WTC11 (cell line): ENCODE results near the gene ALOX12. TPM values are rescaled to one million over a fixed set of nuclear protein-coding genes. Genes with fewer than 3 reads are reported as not detected.
"Not testable (repeated sequence)": the region's sequence is repeated elsewhere in the genome, so short reads cannot be mapped to it uniquely, and the experiment has no call there.

ENCODE experiments used
- ATAC-seq: fragments of 200-7000 bp; cut with Tn5 transposase; 2 replicates; pipeline ENCODE4 v1.10.0; 2021; ENCODE audit warnings: mild to moderate bottlenecking, moderate library complexity
- CTCF ChIA-PET: fragments of 300-600 bp; sonication (Branson Sonifier 250); formaldehyde crosslinking; loops from one replicate; lab custom pipeline; 2021; ENCODE audit warnings: antibody characterized with exemption; lab: Charles Lee
- POLR2A ChIA-PET: fragments of 350-600 bp; sonication (Branson Sonifier 250); formaldehyde crosslinking; loops from one replicate; lab custom pipeline; 2021; ENCODE audit warnings: antibody characterized with exemption; lab: Charles Lee
- DNase-seq: peaks from one replicate; pipeline ENCODE4 v3.0.0; 2021; ENCODE audit warnings: low spot score
- H3K27ac Mint-ChIP-seq: 2 replicates; pipeline ENCODE4 v1.8.0; 2021; ENCODE audit warnings: mixed read lengths
- H3K27me3 Mint-ChIP-seq: 2 replicates; pipeline ENCODE4 v1.8.0; 2021; ENCODE audit warnings: low read depth, mild to moderate bottlenecking, moderate library complexity, mixed read lengths
- H3K36me3 Mint-ChIP-seq: 2 replicates; pipeline ENCODE4 v1.8.0; 2021; ENCODE audit warnings: mixed read lengths
- H3K4me1 Mint-ChIP-seq: 2 replicates; pipeline ENCODE4 v1.8.0; 2022; ENCODE audit warnings: mixed read lengths
- H3K4me3 Mint-ChIP-seq: 2 replicates; pipeline ENCODE4 v1.8.0; 2021; ENCODE audit warnings: mild to moderate bottlenecking, moderate library complexity, mixed read lengths
- H3K9me3 Mint-ChIP-seq: 2 replicates; pipeline ENCODE4 v1.8.0; 2021; ENCODE audit warnings: mixed read lengths
- CREB1 ChIP-seq: sonication (generic); formaldehyde crosslinking; IDR thresholded peaks from 2 replicates; pipeline ENCODE4 v1.8.0; 2023; ENCODE audit warnings: mild to moderate bottlenecking, missing genetic modification reagents
- ETV6 ChIP-seq: sonication (generic); formaldehyde crosslinking; IDR thresholded peaks from 2 replicates; pipeline ENCODE4 v1.8.1; 2022; ENCODE audit warnings: mild to moderate bottlenecking, missing genetic modification reagents
- JAZF1 ChIP-seq: fragments of 250-450 bp; sonication (Bioruptor Pico); IDR thresholded peaks from 2 replicates; pipeline ENCODE4 v1.9.0; 2021; ENCODE audit warnings: moderate library complexity, mild to moderate bottlenecking, inconsistent platforms
- JUN ChIP-seq: sonication (generic); formaldehyde crosslinking; IDR thresholded peaks from 2 replicates; pipeline ENCODE4 v1.8.0; 2023; ENCODE audit warnings: mild to moderate bottlenecking, missing genetic modification reagents
- MXD4 ChIP-seq: fragments of 250-450 bp; sonication (Bioruptor Pico); IDR thresholded peaks from 2 replicates; pipeline ENCODE4 v1.8.0; 2021; ENCODE audit warnings: mild to moderate bottlenecking, moderate library complexity, borderline replicate concordance
- total RNA-seq: library from RNA; stranded (reverse); gene quantifications from 3 replicates; pipeline ENCODE4 v1.2.3, GENCODE V29; 2021
- TF ChIP-seq, protein P1 (sequence below): sonication (generic); formaldehyde crosslinking; IDR thresholded peaks from 2 replicates; pipeline ENCODE4 v1.8.0; 2023; ENCODE audit warnings: missing genetic modification reagents, mild to moderate bottlenecking, borderline replicate concordance
- TF ChIP-seq, protein P2 (sequence below): sonication (generic); formaldehyde crosslinking; IDR thresholded peaks from 2 replicates; pipeline ENCODE4 v1.8.1; 2022; ENCODE audit warnings: mild to moderate bottlenecking, missing genetic modification reagents, moderate library complexity, borderline replicate concordance
- TF ChIP-seq, protein P3 (sequence below): sonication (generic); formaldehyde crosslinking; IDR thresholded peaks from 2 replicates; pipeline ENCODE4 v1.8.1; 2022; ENCODE audit warnings: mild to moderate bottlenecking, moderate library complexity, missing genetic modification reagents
- TF ChIP-seq, protein P4 (sequence below): sonication (generic); formaldehyde crosslinking; IDR thresholded peaks from 2 replicates; pipeline ENCODE4 v1.8.1; 2023; ENCODE audit warnings: mild to moderate bottlenecking, missing genetic modification reagents, moderate library complexity
- TF ChIP-seq, protein P5 (sequence below): fragments of 250-450 bp; sonication (Bioruptor Pico); IDR thresholded peaks from 2 replicates; pipeline ENCODE4 v1.9.0; 2021; ENCODE audit warnings: moderate library complexity, mild to moderate bottlenecking, inconsistent platforms, borderline replicate concordance

Gene ALOX12
- total RNA-seq, 1 experiment from 2014 or later: 1.9 TPM

DNA sequence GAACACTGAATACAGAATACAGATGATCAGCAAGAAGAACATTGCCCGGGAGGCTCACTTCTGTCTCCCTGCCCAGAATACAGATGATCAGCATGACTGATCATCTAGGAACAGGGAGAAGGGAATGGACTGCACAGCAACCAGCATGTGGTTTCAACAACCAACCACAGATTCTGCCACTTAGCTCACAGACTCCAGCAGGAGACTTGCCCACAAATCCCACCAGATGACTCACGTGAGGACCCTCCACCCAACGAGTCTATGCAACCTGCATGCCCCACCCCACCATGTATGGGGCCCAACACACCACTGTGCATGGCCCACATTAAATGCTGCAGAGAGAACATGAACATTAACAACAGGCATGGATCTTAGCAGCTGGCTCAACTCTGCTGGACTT, 36.1 kb upstream of the ALOX12 start (continued):
- TF ChIP-seq, protein P1, sequence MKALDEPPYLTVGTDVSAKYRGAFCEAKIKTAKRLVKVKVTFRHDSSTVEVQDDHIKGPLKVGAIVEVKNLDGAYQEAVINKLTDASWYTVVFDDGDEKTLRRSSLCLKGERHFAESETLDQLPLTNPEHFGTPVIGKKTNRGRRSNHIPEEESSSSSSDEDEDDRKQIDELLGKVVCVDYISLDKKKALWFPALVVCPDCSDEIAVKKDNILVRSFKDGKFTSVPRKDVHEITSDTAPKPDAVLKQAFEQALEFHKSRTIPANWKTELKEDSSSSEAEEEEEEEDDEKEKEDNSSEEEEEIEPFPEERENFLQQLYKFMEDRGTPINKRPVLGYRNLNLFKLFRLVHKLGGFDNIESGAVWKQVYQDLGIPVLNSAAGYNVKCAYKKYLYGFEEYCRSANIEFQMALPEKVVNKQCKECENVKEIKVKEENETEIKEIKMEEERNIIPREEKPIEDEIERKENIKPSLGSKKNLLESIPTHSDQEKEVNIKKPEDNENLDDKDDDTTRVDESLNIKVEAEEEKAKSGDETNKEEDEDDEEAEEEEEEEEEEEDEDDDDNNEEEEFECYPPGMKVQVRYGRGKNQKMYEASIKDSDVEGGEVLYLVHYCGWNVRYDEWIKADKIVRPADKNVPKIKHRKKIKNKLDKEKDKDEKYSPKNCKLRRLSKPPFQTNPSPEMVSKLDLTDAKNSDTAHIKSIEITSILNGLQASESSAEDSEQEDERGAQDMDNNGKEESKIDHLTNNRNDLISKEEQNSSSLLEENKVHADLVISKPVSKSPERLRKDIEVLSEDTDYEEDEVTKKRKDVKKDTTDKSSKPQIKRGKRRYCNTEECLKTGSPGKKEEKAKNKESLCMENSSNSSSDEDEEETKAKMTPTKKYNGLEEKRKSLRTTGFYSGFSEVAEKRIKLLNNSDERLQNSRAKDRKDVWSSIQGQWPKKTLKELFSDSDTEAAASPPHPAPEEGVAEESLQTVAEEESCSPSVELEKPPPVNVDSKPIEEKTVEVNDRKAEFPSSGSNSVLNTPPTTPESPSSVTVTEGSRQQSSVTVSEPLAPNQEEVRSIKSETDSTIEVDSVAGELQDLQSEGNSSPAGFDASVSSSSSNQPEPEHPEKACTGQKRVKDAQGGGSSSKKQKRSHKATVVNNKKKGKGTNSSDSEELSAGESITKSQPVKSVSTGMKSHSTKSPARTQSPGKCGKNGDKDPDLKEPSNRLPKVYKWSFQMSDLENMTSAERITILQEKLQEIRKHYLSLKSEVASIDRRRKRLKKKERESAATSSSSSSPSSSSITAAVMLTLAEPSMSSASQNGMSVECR (CRISPR knock-in tag): no peak

DNA sequence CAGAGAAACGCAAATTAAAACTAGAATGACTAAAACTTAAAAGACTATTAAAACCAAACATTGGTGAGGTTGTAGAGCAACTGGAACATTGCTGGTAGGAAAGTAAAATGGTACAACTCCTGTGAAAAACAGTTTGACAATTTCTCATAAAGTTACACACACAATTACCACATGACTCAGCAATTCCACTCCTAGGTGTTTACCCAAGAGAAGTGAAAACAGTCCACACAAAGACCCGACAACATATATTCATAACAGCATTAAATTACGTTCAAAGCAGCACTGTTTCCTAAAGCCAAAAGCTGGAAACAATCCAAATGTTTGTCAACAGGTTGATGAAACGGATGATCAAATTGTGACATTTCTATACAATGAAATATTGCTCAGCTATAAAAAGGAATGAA, 26.5 kb upstream of the ALOX12 start:
- no peak for ATAC-seq
- Mint-ChIP-seq H3K9me3 (no peaks in the 10 kb centered on the region), H3K36me3 (no peaks in the 10 kb centered on the region), H3K27ac (no peak overlapping the region), H3K4me1 (no peaks in the 10 kb centered on the region)
- POLR2A ChIA-PET: no interaction called here
- no peak for TF ChIP-seq JAZF1 (CRISPR knock-in tag)
- TF ChIP-seq, protein P2, sequence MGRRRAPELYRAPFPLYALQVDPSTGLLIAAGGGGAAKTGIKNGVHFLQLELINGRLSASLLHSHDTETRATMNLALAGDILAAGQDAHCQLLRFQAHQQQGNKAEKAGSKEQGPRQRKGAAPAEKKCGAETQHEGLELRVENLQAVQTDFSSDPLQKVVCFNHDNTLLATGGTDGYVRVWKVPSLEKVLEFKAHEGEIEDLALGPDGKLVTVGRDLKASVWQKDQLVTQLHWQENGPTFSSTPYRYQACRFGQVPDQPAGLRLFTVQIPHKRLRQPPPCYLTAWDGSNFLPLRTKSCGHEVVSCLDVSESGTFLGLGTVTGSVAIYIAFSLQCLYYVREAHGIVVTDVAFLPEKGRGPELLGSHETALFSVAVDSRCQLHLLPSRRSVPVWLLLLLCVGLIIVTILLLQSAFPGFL (CRISPR knock-in tag): no peak
- TF ChIP-seq CREB1 (CRISPR knock-in tag): no peak
- TF ChIP-seq MXD4 (CRISPR knock-in tag): no peak
- TF ChIP-seq, protein P3, sequence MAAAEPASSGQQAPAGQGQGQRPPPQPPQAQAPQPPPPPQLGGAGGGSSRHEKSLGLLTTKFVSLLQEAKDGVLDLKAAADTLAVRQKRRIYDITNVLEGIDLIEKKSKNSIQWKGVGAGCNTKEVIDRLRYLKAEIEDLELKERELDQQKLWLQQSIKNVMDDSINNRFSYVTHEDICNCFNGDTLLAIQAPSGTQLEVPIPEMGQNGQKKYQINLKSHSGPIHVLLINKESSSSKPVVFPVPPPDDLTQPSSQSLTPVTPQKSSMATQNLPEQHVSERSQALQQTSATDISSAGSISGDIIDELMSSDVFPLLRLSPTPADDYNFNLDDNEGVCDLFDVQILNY (CRISPR knock-in tag): no peak
- TF ChIP-seq, protein P4, sequence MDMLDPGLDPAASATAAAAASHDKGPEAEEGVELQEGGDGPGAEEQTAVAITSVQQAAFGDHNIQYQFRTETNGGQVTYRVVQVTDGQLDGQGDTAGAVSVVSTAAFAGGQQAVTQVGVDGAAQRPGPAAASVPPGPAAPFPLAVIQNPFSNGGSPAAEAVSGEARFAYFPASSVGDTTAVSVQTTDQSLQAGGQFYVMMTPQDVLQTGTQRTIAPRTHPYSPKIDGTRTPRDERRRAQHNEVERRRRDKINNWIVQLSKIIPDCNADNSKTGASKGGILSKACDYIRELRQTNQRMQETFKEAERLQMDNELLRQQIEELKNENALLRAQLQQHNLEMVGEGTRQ: no peak
- TF ChIP-seq, all 79 proteins: peak for 0
- Mint-ChIP-seq H3K27me3 (peaks cover 15% of the 10 kb centered on the region), H3K4me3 (no peak overlapping the region)
- CTCF ChIA-PET: no interaction called here
- no peak for DNase-seq

DNA sequence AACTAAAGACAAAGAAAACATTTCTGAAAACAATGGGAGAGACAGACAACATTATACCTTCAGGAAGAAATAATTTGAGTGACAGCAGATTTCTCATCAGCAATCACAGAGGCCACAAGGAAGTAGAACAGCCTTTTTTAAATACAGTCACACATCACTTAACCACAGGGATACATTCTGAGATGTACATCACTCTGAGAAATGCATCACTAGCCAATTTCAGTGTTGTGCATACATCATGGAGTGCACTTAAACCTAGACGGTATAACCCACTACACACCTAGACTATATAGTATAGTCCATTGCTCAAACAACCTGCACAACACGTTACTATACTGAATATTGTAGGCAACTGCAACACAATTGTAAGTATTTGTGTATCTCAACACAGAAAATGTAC, 24.9 kb upstream of the ALOX12 start:
- ChIA-PET POLR2A (no interaction called here), CTCF (interaction anchor here (0.7 kb wide), 2 partner anchors 211 to 411 kb away, joined by 3 to 4 read pairs; no protein-coding TSS in a partner anchor)
- H3K27ac Mint-ChIP-seq: no peak overlapping the region
- ATAC-seq (no peak), DNase-seq (no peak)
- H3K36me3 Mint-ChIP-seq: no peaks in the 10 kb centered on the region
- TF ChIP-seq, protein P5, sequence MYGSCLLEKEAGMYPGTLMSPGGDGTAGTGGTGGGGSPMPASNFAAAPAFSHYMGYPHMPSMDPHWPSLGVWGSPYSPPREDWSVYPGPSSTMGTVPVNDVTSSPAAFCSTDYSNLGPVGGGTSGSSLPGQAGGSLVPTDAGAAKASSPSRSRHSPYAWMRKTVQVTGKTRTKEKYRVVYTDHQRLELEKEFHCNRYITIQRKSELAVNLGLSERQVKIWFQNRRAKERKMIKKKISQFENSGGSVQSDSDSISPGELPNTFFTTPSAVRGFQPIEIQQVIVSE (CRISPR knock-in tag): no peak
- no peak for TF ChIP-seq ETV6 (CRISPR knock-in tag)
- TF ChIP-seq JUN (CRISPR knock-in tag): no peak
- peaks cover 14% of the 10 kb centered on the region for H3K27me3 Mint-ChIP-seq
- no peaks in the 10 kb centered on the region for H3K4me1 Mint-ChIP-seq
- H3K9me3 Mint-ChIP-seq: no peaks in the 10 kb centered on the region
- H3K4me3 Mint-ChIP-seq: no peak overlapping the region

DNA sequence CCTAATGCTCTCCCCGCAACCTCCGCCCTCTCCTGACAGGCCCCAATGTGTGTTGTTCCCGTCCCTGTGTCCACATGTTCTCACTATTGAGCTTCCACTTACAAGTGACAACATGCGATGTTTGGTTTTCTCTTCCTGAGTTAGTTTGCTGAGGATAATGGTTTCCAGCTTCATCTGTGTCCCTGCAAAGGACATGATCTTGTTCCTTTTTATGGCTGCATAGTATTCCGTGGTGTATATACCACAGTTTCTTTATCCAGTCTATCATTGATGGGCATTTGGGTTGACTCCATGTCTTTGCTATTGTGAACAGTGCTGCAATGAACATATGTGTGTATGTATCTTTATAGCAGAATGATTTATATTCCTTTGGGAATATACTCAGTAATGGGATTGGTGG, 16.4 kb upstream of the ALOX12 start:
- CTCF ChIA-PET, H3K27ac Mint-ChIP-seq, H3K4me3 Mint-ChIP-seq, ATAC-seq, H3K4me1 Mint-ChIP-seq, DNase-seq, POLR2A ChIA-PET, H3K36me3 Mint-ChIP-seq, H3K9me3 Mint-ChIP-seq: not testable (repeated sequence)
- H3K27me3 Mint-ChIP-seq: peaks cover 25% of the 10 kb centered on the region
